IMR-90 (cell line): Measurements from ENCODE around the gene SERPINA6. TPM values are rescaled to one million over a fixed set of nuclear protein-coding genes. Genes with fewer than 3 reads are reported as not detected.

Experiments
- ATAC-seq: fragments of 200-7000 bp; cut with Tn5 transposase; 2 replicates; pipeline ENCODE4 v1.9.1; 2020; ENCODE audit warnings: low read depth, mild to moderate bottlenecking, moderate library complexity
- BruUV-seq: library from RNA; stranded (reverse); fragments of 400-500 nt; replicated peaks from 2 replicates; lab custom pipeline; 2021; lab: Mats Ljungman, UMichigan
- CTCF ChIA-PET: fragments of 300-600 bp; formaldehyde crosslinking; extraction: SDS; loops from one replicate; lab custom pipeline; 2021; ENCODE audit warnings: antibody characterized with exemption; lab: Yijun Ruan, JAX
- POLR2A ChIA-PET: fragments of 300-600 bp; sonication (Branson Sonifier 250); formaldehyde crosslinking; loops from one replicate; lab custom pipeline; 2022; ENCODE audit warnings: antibody characterized with exemption; ENCODE audit not compliant: unreplicated experiment; lab: Charles Lee
- DNase-seq: peaks from one replicate; pipeline ENCODE4 v3.0.0; 2013
- H2AFZ ChIP-seq: replicated peaks from 2 replicates; pipeline ENCODE3; 2013; ENCODE audit warnings: low read length, mild to moderate bottlenecking; ENCODE audit not compliant: poor library complexity
- H2AK5ac ChIP-seq: 2 replicates; pipeline ENCODE4 v1.6.1; 2013; ENCODE audit warnings: low read depth, low read length, inconsistent platforms
- H2AK9ac ChIP-seq: replicated peaks from 2 replicates; pipeline ENCODE3; 2013; ENCODE audit warnings: mild to moderate bottlenecking, low read depth, low read length, moderate library complexity; ENCODE audit not compliant: poor library complexity
- H2BK120ac ChIP-seq: 2 replicates; pipeline ENCODE4 v1.6.1; 2013; ENCODE audit warnings: low read depth, low read length, inconsistent platforms
- H2BK15ac ChIP-seq: 3 replicates; pipeline ENCODE4 v1.6.1; 2013; ENCODE audit warnings: low read depth, low read length, inconsistent platforms
- H2BK20ac ChIP-seq: 2 replicates; pipeline ENCODE4 v1.6.1; 2013; ENCODE audit warnings: low read depth, mild to moderate bottlenecking, inconsistent platforms, low read length, moderate library complexity
- H2BK5ac ChIP-seq: 2 replicates; pipeline ENCODE4 v1.6.1; 2013; ENCODE audit warnings: mild to moderate bottlenecking, low read depth, low read length, inconsistent platforms; ENCODE audit not compliant: poor library complexity, severe bottlenecking
- H3K14ac ChIP-seq: replicated peaks from 2 replicates; pipeline ENCODE4 v1.6.1; 2013; ENCODE audit warnings: low read depth, low read length, inconsistent platforms
- H3K18ac ChIP-seq: 2 replicates; pipeline ENCODE4 v1.6.1; 2013; ENCODE audit warnings: low read depth, low read length, control low read depth
- H3K23ac ChIP-seq: 2 replicates; pipeline ENCODE4 v1.6.1; 2013; ENCODE audit warnings: low read depth, low read length, inconsistent platforms
- H3K27ac ChIP-seq: 2 replicates; pipeline ENCODE4 v1.5.1; 2013; ENCODE audit warnings: mild to moderate bottlenecking, control low read depth, low read length; ENCODE audit not compliant: insufficient read depth
- H3K27me3 ChIP-seq: 2 replicates; pipeline ENCODE4 v1.6.1; 2013; ENCODE audit warnings: low read length; ENCODE audit not compliant: control insufficient read depth, insufficient read depth
- H3K36me3 ChIP-seq: 2 replicates; pipeline ENCODE4 v1.6.1; 2013; ENCODE audit warnings: low read length, mixed read lengths; ENCODE audit not compliant: control insufficient read depth, insufficient read depth
- H3K4ac ChIP-seq: 2 replicates; pipeline ENCODE4 v1.6.1; 2013; ENCODE audit warnings: low read depth, low read length, inconsistent platforms
- H3K4me1 ChIP-seq: 2 replicates; pipeline ENCODE4 v1.6.1; 2013; ENCODE audit warnings: low read length, mixed read lengths; ENCODE audit not compliant: control insufficient read depth, insufficient read depth
- H3K4me2 ChIP-seq: 2 replicates; pipeline ENCODE4 v1.6.1; 2013; ENCODE audit warnings: low read depth, mild to moderate bottlenecking, control low read depth, low read length, moderate library complexity
- H3K4me3 ChIP-seq: 2 replicates; pipeline ENCODE4 v1.5.1; 2013; ENCODE audit warnings: low read depth, mild to moderate bottlenecking, control low read depth, low read length, moderate library complexity; ENCODE audit not compliant: insufficient read depth
- H3K56ac ChIP-seq: 2 replicates; pipeline ENCODE4 v1.6.1; 2013; ENCODE audit warnings: low read length, inconsistent platforms; ENCODE audit not compliant: insufficient read depth; ENCODE audit errors: extremely low read depth
- H3K79me1 ChIP-seq, 2 experiments: 2 replicates each; pipeline ENCODE4 v1.6.1; 2013; ENCODE audit warnings: low read length in 2 of 2, inconsistent platforms in 1 of 2, low read depth in 1 of 2
- H3K9ac ChIP-seq: 2 replicates; pipeline ENCODE4 v1.6.1; 2013; ENCODE audit warnings: low read depth, low read length, control low read depth
- H3K9me1 ChIP-seq: 2 replicates; pipeline ENCODE4 v1.6.1; 2013; ENCODE audit warnings: low read length, inconsistent platforms; ENCODE audit not compliant: insufficient read depth
- H3K9me3 ChIP-seq: 2 replicates; pipeline ENCODE4 v1.6.1; 2013; ENCODE audit warnings: low read length; ENCODE audit not compliant: control insufficient read depth, insufficient read depth
- H4K20me1 ChIP-seq: 2 replicates; pipeline ENCODE4 v1.6.1; 2013; ENCODE audit warnings: low read length, inconsistent platforms; ENCODE audit not compliant: insufficient read depth
- H4K5ac ChIP-seq: 2 replicates; pipeline ENCODE4 v1.6.1; 2013; ENCODE audit warnings: mild to moderate bottlenecking, low read depth, low read length, control low read depth
- H4K8ac ChIP-seq, 2 experiments: 2 replicates each; pipeline ENCODE4 v1.6.1; 2013; ENCODE audit warnings: low read depth in 2 of 2, low read length in 2 of 2, control low read depth in 1 of 2, inconsistent platforms in 1 of 2
- H4K91ac ChIP-seq: 2 replicates; pipeline ENCODE4 v1.6.1; 2013; ENCODE audit warnings: low read depth, low read length, inconsistent platforms; ENCODE audit not compliant: insufficient read depth
- BHLHE40 ChIP-seq: fragments of 150-350 bp; IDR thresholded peaks from 2 replicates; pipeline ENCODE4 v1.6.1; 2016; ENCODE audit warnings: mild to moderate bottlenecking, low read depth, low read length
- CHD1 ChIP-seq: IDR thresholded peaks from 2 replicates; pipeline ENCODE4 v1.6.1; 2012; ENCODE audit warnings: low read depth, low read length, improper control_type of control experiment
- CTCF ChIP-seq: conservative IDR thresholded peaks from 2 replicates; pipeline ENCODE4 v1.5.1; 2012; ENCODE audit warnings: mild to moderate bottlenecking, low read depth, low read length, improper control_type of control experiment
- ELK1 ChIP-seq: fragments of 150-350 bp; IDR thresholded peaks from 2 replicates; pipeline ENCODE4 v1.6.1; 2016; ENCODE audit warnings: low read depth, mild to moderate bottlenecking, low read length, moderate library complexity, borderline replicate concordance
- FOS ChIP-seq: fragments of 150-350 bp; IDR thresholded peaks from 2 replicates; pipeline ENCODE4 v1.6.1; 2016; ENCODE audit warnings: low read depth, low read length
- MAFK ChIP-seq: IDR thresholded peaks from 2 replicates; pipeline ENCODE4 v1.6.1; 2012; ENCODE audit warnings: low read depth, low read length, improper control_type of control experiment
- POLR2A ChIP-seq: IDR thresholded peaks from 2 replicates; pipeline ENCODE4 v1.6.1; 2012; ENCODE audit warnings: mild to moderate bottlenecking, low read depth, low read length
- RFX5 ChIP-seq: IDR thresholded peaks from 2 replicates; pipeline ENCODE4 v1.8.0; 2012; ENCODE audit warnings: low read depth, mild to moderate bottlenecking, low read length, moderate library complexity
- SMC3 ChIP-seq: fragments of 150-350 bp; IDR thresholded peaks from 2 replicates; pipeline ENCODE4 v1.6.1; 2016; ENCODE audit warnings: low read depth, mild to moderate bottlenecking, antibody characterized with exemption, low read length, moderate library complexity
- USF2 ChIP-seq: fragments of 150-350 bp; IDR thresholded peaks from 2 replicates; pipeline ENCODE4 v1.6.1; 2017; ENCODE audit warnings: mild to moderate bottlenecking, antibody characterized with exemption, low read length, low read depth
- WGBS, 2 experiments: methylation state at CpG; one replicate each; pipeline versions ENCODE4 v1.1.5 to v1.1.7; 2013; ENCODE audit warnings: missing lambda C conversion rate in 2 of 2; ENCODE audit not compliant: insufficient read length in 1 of 2; ENCODE audit errors: extremely low coverage in 2 of 2; 5-methylcytosine and 5-hydroxymethylcytosine counted together
- dilution Hi-C: fragments of 300-500 bp; cut with HindIII; formaldehyde crosslinking; loops from one replicate; pipeline ENCODE4 v1.14.3; 2018; ENCODE audit warnings: low sequenced_read_pairs; ENCODE audit not compliant: unreplicated experiment
- in situ Hi-C: fragments of 300-500 bp; cut with MboI; formaldehyde crosslinking; loops from 3 replicates; pipeline ENCODE4 v1.14.3; 2019; ENCODE audit warnings: low sequenced_read_pairs, inconsistent platforms, mixed read lengths
- intact Hi-C: fragments of 100-400 bp; cut with micrococcal nuclease; formaldehyde crosslinking; loops from 2 replicates; pipeline ENCODE4 v1.10.0; 2022
- polyA plus RNA-seq, 3 experiments: library from polyadenylated mRNA; depleted of rRNA; stranded (reverse); fragments of >200 nt; gene quantifications; 2 replicates each; pipeline ENCODE4 v1.2.3, GENCODE V29; 2012; ENCODE audit warnings: low replicate concordance in 1 of 3
- total RNA-seq: library from RNA; depleted of rRNA; stranded (reverse); fragments of >200 nt; gene quantifications from 2 replicates; pipeline ENCODE4 v1.2.3, GENCODE V29; 2012

The SERPINA6 gene
- total and polyA plus RNA-seq, 2 of the 4 experiments (the other 2 are of a cell fraction) = not detected

GRCh38 chr14:94360945-94361565 is 37.9 kb upstream of the SERPINA6 start:
- H3K4me3 ChIP-seq = no peak overlapping the region
- no peak overlapping the region for H4K8ac ChIP-seq
- ATAC-seq (no peak), DNase-seq (no peak)
- dilution Hi-C loops = no loop called here
- H3K4me2 ChIP-seq = no peak overlapping the region
- no peak overlapping the region for H2BK5ac ChIP-seq
- H3K27ac ChIP-seq = no peak overlapping the region
- H3K4me1 ChIP-seq = no peaks in the 10 kb centered on the region
- no peak overlapping the region for H3K56ac ChIP-seq
- H3K9me1 ChIP-seq = no peaks in the 10 kb centered on the region
- TF ChIP-seq FOS (no peak), RFX5 (no peak), USF2 (no peak), ELK1 (no peak), POLR2A (no peak), CHD1 (no peak), SMC3 (no peak), CTCF (no peak), BHLHE40 (no peak), MAFK (no peak)
- no peak overlapping the region for H2BK120ac ChIP-seq
- H3K36me3 ChIP-seq = no peaks in the 10 kb centered on the region
- no peak overlapping the region for H3K18ac ChIP-seq
- H2AK5ac ChIP-seq = no peak overlapping the region
- intact Hi-C loops = no loop called here
- H3K9me3 ChIP-seq = no peaks in the 10 kb centered on the region
- H3K27me3 ChIP-seq = no peaks in the 10 kb centered on the region
- no peak overlapping the region for H2AK9ac ChIP-seq
- no peaks in the 10 kb centered on the region for H3K79me1 ChIP-seq
- no CpG with 5 or more reads among the region's 7 CpGs for whole genome bisulfite sequencing, 2 experiments
- BruUV-seq = no TSS peak
- POLR2A ChIA-PET = no interaction called here
- no peak overlapping the region for H3K14ac ChIP-seq
- CTCF ChIA-PET = interaction anchor here (0.6 kb wide), 1 partner anchor 810 kb away, joined by 5 read pairs; no protein-coding TSS in a partner anchor
- no peak overlapping the region for H3K4ac ChIP-seq
- in situ Hi-C loops = no loop called here
- H4K91ac ChIP-seq = no peak overlapping the region
- H3K23ac ChIP-seq = no peak overlapping the region
- H4K20me1 ChIP-seq = no peaks in the 10 kb centered on the region
- H3K9ac ChIP-seq = no peak overlapping the region
- no peak overlapping the region for H4K5ac ChIP-seq
- no peak overlapping the region for H2BK20ac ChIP-seq
- H2BK15ac ChIP-seq = no peak overlapping the region
- H2AFZ ChIP-seq = no peak overlapping the region
